Activated B cell treated with CpG ODN at 0.5 μM for 24 hours (primary cell): ENCODE results near the gene C10orf53. TPM values are rescaled to one million over a fixed set of nuclear protein-coding genes. Genes with fewer than 3 reads are reported as not detected.

ENCODE experiments used
- ATAC-seq: fragments of 200-7000 bp; cut with Tn5 transposase; one replicate; pipeline ENCODE4 v1.10.0; 2021; ENCODE audit warnings: low read depth, mild to moderate bottlenecking, moderate library complexity
- CTCF ChIA-PET: fragments of 350-600 bp; sonication (Branson Sonifier 250); formaldehyde crosslinking; loops from one replicate; lab custom pipeline; 2021; ENCODE audit warnings: antibody characterized with exemption; lab: Charles Lee
- POLR2A ChIA-PET: fragments of 350-600 bp; sonication (Branson Sonifier 250); formaldehyde crosslinking; loops from one replicate; lab custom pipeline; 2021; ENCODE audit warnings: antibody characterized with exemption; lab: Charles Lee
- DNase-seq: peaks from one replicate; pipeline ENCODE4 v3.0.0; 2022
- H3K27ac Mint-ChIP-seq: one replicate; pipeline ENCODE4 v1.8.0; 2020; ENCODE audit warnings: mixed read lengths
- H3K27me3 Mint-ChIP-seq: one replicate; pipeline ENCODE4 v1.8.0; 2021; ENCODE audit warnings: mixed read lengths
- H3K36me3 Mint-ChIP-seq: one replicate; pipeline ENCODE4 v1.8.0; 2021; ENCODE audit warnings: low read depth, mixed read lengths
- H3K4me1 Mint-ChIP-seq: one replicate; pipeline ENCODE4 v1.8.0; 2021; ENCODE audit warnings: mixed read lengths
- H3K4me3 Mint-ChIP-seq: one replicate; pipeline ENCODE4 v1.8.0; 2020; ENCODE audit warnings: mild to moderate bottlenecking, mixed read lengths
- H3K9me3 Mint-ChIP-seq: one replicate; pipeline ENCODE4 v1.8.0; 2020; ENCODE audit warnings: mixed read lengths
- intact Hi-C: fragments of 100-400 bp; cut with micrococcal nuclease; formaldehyde crosslinking; loops from one replicate; pipeline ENCODE4 v1.15.1; 2024
- total RNA-seq: library from RNA; stranded (reverse); gene quantifications from 2 replicates; pipeline ENCODE4 v1.2.3, GENCODE V29; 2022
- TF ChIP-seq, protein P1 (sequence below): fragments of 200-600 bp; IDR thresholded peaks from one replicate; pipeline ENCODE4 v1.8.0; 2022; ENCODE audit warnings: antibody characterized with exemption, mild to moderate bottlenecking

The C10orf53 gene
- total RNA-seq, 1 donor from 2014 or later: not detected

DNA sequence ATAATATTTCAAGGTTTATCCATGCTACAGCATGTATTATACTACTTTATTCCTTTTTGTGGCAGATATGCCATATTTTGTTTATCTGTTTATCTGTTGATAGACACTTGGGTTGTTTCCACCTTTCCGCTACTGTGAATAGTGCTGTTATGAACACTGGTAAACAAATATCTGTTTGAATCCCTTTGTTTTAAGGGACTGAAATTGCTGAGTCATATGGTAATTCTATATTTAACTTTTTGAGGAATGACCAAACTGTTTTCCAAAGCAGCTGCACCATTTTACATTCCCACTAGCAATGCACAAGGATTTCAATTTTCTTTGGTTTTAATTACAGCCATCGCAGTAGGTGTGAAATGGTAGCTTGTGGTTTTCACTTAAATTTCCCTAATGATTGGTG lies 3.4 kb downstream of the C10orf53 start:
- CTCF ChIA-PET: no interaction called here
- peaks cover 42% of the 10 kb centered on the region for H3K27me3 Mint-ChIP-seq
- no peaks in the 10 kb centered on the region for H3K4me1 Mint-ChIP-seq
- H3K36me3 Mint-ChIP-seq: no peaks in the 10 kb centered on the region
- no peak overlapping the region for H3K27ac Mint-ChIP-seq
- ATAC-seq: no peak
- POLR2A ChIA-PET: no interaction called here
- peaks cover 28% of the 10 kb centered on the region for H3K9me3 Mint-ChIP-seq
- intact Hi-C loops: no loop called here
- TF ChIP-seq, protein P1, sequence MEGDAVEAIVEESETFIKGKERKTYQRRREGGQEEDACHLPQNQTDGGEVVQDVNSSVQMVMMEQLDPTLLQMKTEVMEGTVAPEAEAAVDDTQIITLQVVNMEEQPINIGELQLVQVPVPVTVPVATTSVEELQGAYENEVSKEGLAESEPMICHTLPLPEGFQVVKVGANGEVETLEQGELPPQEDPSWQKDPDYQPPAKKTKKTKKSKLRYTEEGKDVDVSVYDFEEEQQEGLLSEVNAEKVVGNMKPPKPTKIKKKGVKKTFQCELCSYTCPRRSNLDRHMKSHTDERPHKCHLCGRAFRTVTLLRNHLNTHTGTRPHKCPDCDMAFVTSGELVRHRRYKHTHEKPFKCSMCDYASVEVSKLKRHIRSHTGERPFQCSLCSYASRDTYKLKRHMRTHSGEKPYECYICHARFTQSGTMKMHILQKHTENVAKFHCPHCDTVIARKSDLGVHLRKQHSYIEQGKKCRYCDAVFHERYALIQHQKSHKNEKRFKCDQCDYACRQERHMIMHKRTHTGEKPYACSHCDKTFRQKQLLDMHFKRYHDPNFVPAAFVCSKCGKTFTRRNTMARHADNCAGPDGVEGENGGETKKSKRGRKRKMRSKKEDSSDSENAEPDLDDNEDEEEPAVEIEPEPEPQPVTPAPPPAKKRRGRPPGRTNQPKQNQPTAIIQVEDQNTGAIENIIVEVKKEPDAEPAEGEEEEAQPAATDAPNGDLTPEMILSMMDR: no peak
- no peak for DNase-seq
- H3K4me3 Mint-ChIP-seq: no peak overlapping the region

DNA sequence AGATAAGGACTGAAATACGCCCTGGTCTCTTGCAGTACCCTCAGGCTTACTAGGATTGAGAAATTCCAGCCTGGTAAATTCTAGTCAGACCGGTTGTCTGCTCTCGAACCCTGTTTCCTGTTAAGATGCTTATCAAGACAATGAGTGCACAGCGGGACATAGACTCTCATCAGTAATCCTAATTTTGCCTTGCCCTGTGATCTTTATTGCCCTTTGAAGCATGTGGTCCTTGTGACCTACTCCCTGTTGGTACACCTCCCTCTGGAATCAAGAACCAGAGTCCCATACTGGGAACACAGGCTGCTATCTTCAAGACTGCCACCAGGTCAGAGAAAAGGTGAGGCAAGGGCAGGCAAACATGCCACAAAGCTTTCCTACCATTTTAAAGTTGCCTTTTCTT lies 7.2 kb downstream of the C10orf53 start:
- Mint-ChIP-seq H3K27me3 (peaks cover 50% of the 10 kb centered on the region), H3K9me3 (peaks cover 13% of the 10 kb centered on the region), H3K4me1 (no peaks in the 10 kb centered on the region), H3K36me3 (no peaks in the 10 kb centered on the region), H3K27ac (no peak overlapping the region), H3K4me3 (no peak overlapping the region)
- TF ChIP-seq, protein P1: no peak
- DNase-seq: no peak
- ChIA-PET POLR2A (no interaction called here), CTCF (no interaction called here)
- intact Hi-C loops: no loop called here
- no peak for ATAC-seq

DNA sequence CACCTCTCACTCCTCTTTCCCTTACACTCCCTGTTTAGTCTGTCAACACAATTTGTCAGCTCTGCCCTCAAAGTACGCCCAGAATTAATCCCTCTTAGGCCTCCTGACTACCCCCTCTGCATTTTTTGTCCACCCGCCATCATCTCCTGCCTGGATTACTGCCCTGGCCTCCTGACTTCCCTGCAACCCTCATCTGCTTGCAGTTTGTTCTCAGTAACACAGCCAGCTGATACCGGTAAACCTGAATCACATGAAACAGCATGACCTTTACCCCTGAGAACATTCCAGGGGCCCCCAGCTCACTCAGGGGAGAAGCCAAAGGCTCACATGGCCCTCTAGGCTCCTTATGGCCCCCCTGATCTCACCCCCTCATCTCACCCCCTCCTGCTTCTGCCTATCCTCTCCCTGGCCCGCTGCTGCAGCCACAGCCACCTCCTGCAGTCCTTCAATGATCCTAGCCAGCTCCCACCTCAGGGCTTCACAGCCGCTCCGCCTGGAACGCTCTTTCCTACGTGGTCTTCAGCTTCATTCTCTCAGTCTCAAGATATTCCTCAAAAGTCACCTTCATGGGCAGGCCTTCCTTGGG lies 8.9 kb downstream of the C10orf53 start:
- intact Hi-C loops: no loop called here
- H3K9me3 Mint-ChIP-seq: peaks cover 8% of the 10 kb centered on the region
- CTCF ChIA-PET: no interaction called here
- ATAC-seq: no peak
- H3K27me3 Mint-ChIP-seq: peaks cover 56% of the 10 kb centered on the region
- no peaks in the 10 kb centered on the region for H3K36me3 Mint-ChIP-seq
- no peak overlapping the region for H3K4me3 Mint-ChIP-seq
- H3K27ac Mint-ChIP-seq: no peak overlapping the region
- TF ChIP-seq, protein P1: no peak
- H3K4me1 Mint-ChIP-seq: no peaks in the 10 kb centered on the region
- POLR2A ChIA-PET: no interaction called here
- DNase-seq: no peak

DNA sequence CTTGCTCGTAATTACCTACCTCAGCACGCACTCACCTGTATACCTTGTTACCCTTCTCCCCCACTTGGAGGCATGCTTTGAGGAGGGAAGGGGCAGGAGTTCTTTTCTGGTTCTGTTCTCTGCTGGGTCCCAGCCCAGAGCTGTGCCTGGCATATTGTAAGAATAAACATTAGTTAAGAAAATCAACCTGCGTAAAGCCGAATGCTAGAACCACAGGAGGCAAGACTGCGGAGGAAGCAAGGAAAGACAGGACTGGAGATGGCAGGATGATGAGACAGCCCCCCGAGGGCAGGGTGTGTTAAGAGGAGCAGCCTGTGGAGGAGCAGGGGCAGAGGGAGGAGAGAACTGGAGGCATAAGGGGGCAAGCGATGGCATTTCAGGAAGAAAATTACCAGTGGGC lies 9.5 kb downstream of the C10orf53 start:
- no peak overlapping the region for H3K4me3 Mint-ChIP-seq
- ATAC-seq (no peak), DNase-seq (no peak)
- CTCF ChIA-PET: no interaction called here
- POLR2A ChIA-PET: no interaction called here
- peaks cover 56% of the 10 kb centered on the region for H3K27me3 Mint-ChIP-seq
- no peaks in the 10 kb centered on the region for H3K4me1 Mint-ChIP-seq
- H3K27ac Mint-ChIP-seq: no peak overlapping the region
- H3K9me3 Mint-ChIP-seq: peaks cover 8% of the 10 kb centered on the region
- TF ChIP-seq, protein P1: no peak
- intact Hi-C loops: no loop called here
- no peaks in the 10 kb centered on the region for H3K36me3 Mint-ChIP-seq

DNA sequence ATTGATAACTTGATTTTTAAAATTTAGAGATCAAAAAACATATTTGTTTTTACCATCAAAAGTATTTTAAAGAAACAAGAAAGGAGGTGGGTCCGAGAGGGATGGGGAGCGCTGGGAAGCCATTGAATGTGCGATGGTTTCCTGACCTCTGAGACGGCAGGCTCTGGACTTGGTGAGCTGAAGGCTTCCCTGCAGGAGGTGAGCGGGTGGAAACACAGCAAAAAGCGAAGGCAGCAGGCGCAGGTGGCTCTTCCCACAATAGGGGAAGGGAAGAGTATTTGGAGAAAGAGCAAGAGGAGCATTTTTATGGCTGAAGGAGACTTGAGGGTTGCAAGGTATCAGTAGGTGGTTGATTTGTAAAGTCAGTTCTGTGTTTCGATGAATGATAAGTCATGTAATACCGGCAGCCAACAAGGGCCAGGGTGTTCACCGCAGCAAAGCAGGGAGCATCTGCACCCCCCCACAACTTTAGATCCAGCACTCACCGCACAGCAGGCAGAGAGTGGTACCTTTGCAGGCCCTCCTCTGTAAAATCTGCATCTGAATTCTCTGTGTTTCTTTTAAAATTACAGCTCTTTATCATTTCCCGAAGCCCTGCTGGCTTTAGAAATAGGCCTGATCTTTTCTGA lies 10.5 kb downstream of the C10orf53 start:
- intact Hi-C loops: no loop called here
- Mint-ChIP-seq H3K27me3 (peaks cover 52% of the 10 kb centered on the region), H3K4me1 (no peaks in the 10 kb centered on the region), H3K27ac (no peak overlapping the region), H3K9me3 (peaks cover 8% of the 10 kb centered on the region), H3K36me3 (no peaks in the 10 kb centered on the region), H3K4me3 (no peak overlapping the region)
- ChIA-PET CTCF (no interaction called here), POLR2A (no interaction called here)
- ATAC-seq: no peak
- DNase-seq: no peak
- TF ChIP-seq, protein P1: no peak
